ENCODE results near the gene ARL15. TPM values are rescaled to one million over a fixed set of nuclear protein-coding genes. Genes with fewer than 3 reads are reported as not detected.
A peak's percentile ranks its signal among the peaks of the same experiment; 100 is the strongest.

ARL15 gene
- total RNA-seq, 1 donor from 2014 or later: 16.9 TPM

DNA sequence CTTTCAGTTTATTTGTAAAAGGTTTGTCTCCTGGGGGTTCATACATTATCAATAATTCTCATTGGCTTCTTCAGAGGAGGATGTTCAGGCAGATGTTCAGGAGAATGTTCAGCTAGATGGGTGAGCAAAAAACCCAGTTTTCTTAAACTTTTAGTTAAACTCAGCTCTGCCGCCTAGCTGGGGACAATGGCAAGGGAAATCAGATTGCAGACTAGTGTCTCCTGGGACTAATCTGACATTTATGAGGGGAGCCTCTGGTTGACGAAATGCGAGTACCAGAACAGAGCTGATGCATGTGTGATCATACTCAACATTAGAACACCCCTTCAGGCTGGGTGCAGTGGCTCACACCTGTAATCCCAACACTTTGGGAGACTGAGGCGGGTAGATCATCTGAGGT, 314.4 kb downstream of the ARL15 start:
- Mint-ChIP-seq H3K9me3 (no peaks in the 10 kb centered on the region), H3K27ac (no peak overlapping the region), H3K4me1 (ENCODE audit: unreplicated experiment) (no peaks in the 10 kb centered on the region), H3K4me3 (no peak overlapping the region), H3K36me3 (no peaks in the 10 kb centered on the region), H3K27me3 (no peaks in the 10 kb centered on the region)
- no peak for TF ChIP-seq CTCF (conservative IDR thresholded peaks at IDR 0.05)
- DNase-seq (ENCODE audit: extremely low spot score, unreplicated experiment): no peak

GRCh38 chr5:53994148-53994547, 316.2 kb downstream of the ARL15 start:
- Mint-ChIP-seq H3K36me3 (no peaks in the 10 kb centered on the region), H3K4me1 (ENCODE audit: unreplicated experiment) (no peaks in the 10 kb centered on the region), H3K27ac (no peak overlapping the region), H3K27me3 (no peaks in the 10 kb centered on the region), H3K9me3 (no peaks in the 10 kb centered on the region), H3K4me3 (no peak overlapping the region)
- no peak for DNase-seq (ENCODE audit: extremely low spot score, unreplicated experiment)
- no peak for TF ChIP-seq CTCF (conservative IDR thresholded peaks at IDR 0.05)

- Mint-ChIP-seq H3K27me3 (no peaks in the 10 kb centered on the region), H3K27ac (no peak overlapping the region), H3K4me3 (no peak overlapping the region), H3K9me3 (no peaks in the 10 kb centered on the region), H3K36me3 (no peaks in the 10 kb centered on the region), H3K4me1 (ENCODE audit: unreplicated experiment) (no peaks in the 10 kb centered on the region)
- DNase-seq (ENCODE audit: extremely low spot score, unreplicated experiment): no peak
- TF ChIP-seq CTCF (conservative IDR thresholded peaks at IDR 0.05): peak; percentile 61
These were observed 318.4 kb downstream of the ARL15 start for GRCh38 chr5:53991942-53992341.

GRCh38 chr5:53987101-53987500, 323.3 kb downstream of the ARL15 start:
- Mint-ChIP-seq H3K9me3 (no peaks in the 10 kb centered on the region), H3K4me1 (ENCODE audit: unreplicated experiment) (no peaks in the 10 kb centered on the region), H3K4me3 (no peak overlapping the region), H3K27me3 (no peaks in the 10 kb centered on the region), H3K27ac (no peak overlapping the region), H3K36me3 (no peaks in the 10 kb centered on the region)
- no peak for TF ChIP-seq CTCF (conservative IDR thresholded peaks at IDR 0.05)
- DNase-seq (ENCODE audit: extremely low spot score, unreplicated experiment): no peak

GRCh38 chr5:53985796-53986195, 324.6 kb downstream of the ARL15 start:
- no peak for DNase-seq (ENCODE audit: extremely low spot score, unreplicated experiment)
- H3K27me3 Mint-ChIP-seq: no peaks in the 10 kb centered on the region
- H3K4me3 Mint-ChIP-seq: no peak overlapping the region
- H3K27ac Mint-ChIP-seq: no peak overlapping the region
- no peaks in the 10 kb centered on the region for H3K9me3 Mint-ChIP-seq
- H3K4me1 Mint-ChIP-seq (ENCODE audit: unreplicated experiment): no peaks in the 10 kb centered on the region
- no peaks in the 10 kb centered on the region for H3K36me3 Mint-ChIP-seq
- no peak for TF ChIP-seq CTCF (conservative IDR thresholded peaks at IDR 0.05)

DNA sequence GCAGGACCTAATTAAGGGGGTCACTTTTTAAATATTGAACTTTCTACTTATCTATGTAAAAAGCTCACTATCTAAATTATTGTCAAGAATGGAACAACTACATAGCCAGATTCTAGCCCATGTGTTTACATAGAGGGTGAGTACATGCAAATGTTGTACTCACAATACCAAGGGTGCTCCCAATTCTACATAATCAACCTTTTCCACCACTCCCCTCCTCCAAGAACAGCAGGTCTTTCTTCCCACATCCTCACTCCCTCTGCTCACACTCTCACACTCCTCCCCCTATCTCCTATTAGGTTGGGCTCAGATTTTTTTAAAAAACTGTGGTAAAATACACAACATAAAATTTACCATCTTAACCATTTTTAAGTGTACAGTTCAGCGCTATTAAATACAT, 325.4 kb downstream of the ARL15 start:
- H3K4me1 Mint-ChIP-seq (ENCODE audit: unreplicated experiment): no peaks in the 10 kb centered on the region
- H3K36me3 Mint-ChIP-seq: peaks cover 3% of the 10 kb centered on the region
- no peak overlapping the region for H3K4me3 Mint-ChIP-seq
- DNase-seq (ENCODE audit: extremely low spot score, unreplicated experiment): no peak
- TF ChIP-seq CTCF (conservative IDR thresholded peaks at IDR 0.05): no peak
- H3K27me3 Mint-ChIP-seq: no peaks in the 10 kb centered on the region
- no peaks in the 10 kb centered on the region for H3K9me3 Mint-ChIP-seq
- H3K27ac Mint-ChIP-seq: no peak overlapping the region
